ENCODE measurements around the gene OR1I1. TPM values are rescaled to one million over a fixed set of nuclear protein-coding genes. Genes with fewer than 3 reads are reported as not detected.

Gene OR1I1
- not detected in 2 replicates for total RNA-seq (ENCODE audit: low replicate concordance)

- no peak for DNase-seq (ENCODE audit: low read depth)
- no peak within 1 kb of the TSS for H3K4me3 ChIP-seq (ENCODE audit: low read depth, low read length)
- TF ChIP-seq, protein P1, sequence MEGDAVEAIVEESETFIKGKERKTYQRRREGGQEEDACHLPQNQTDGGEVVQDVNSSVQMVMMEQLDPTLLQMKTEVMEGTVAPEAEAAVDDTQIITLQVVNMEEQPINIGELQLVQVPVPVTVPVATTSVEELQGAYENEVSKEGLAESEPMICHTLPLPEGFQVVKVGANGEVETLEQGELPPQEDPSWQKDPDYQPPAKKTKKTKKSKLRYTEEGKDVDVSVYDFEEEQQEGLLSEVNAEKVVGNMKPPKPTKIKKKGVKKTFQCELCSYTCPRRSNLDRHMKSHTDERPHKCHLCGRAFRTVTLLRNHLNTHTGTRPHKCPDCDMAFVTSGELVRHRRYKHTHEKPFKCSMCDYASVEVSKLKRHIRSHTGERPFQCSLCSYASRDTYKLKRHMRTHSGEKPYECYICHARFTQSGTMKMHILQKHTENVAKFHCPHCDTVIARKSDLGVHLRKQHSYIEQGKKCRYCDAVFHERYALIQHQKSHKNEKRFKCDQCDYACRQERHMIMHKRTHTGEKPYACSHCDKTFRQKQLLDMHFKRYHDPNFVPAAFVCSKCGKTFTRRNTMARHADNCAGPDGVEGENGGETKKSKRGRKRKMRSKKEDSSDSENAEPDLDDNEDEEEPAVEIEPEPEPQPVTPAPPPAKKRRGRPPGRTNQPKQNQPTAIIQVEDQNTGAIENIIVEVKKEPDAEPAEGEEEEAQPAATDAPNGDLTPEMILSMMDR (IDR thresholded peaks at IDR 0.05; ENCODE audit: insufficient read depth, low read length), result no peak
These were observed at the start of gene OR1I1 for GRCh38 chr19:15081911-15082310. Gene OR1I1 (plus strand): TSS chr19:15082211. CDS start chr19:15087066, 4,855 bp downstream.

GRCh38 chr19:15035795-15036311, 46.2 kb upstream of the OR1I1 start:
- no peak overlapping the region for H3K4me3 ChIP-seq (ENCODE audit: low read depth, low read length)
- TF ChIP-seq, protein P1 (IDR thresholded peaks at IDR 0.05; ENCODE audit: insufficient read depth, low read length), result no peak

GRCh38 chr19:15037586-15037985, 44.4 kb upstream of the OR1I1 start:
- DNase-seq (ENCODE audit: low read depth), result no peak
- TF ChIP-seq, protein P1 (IDR thresholded peaks at IDR 0.05; ENCODE audit: insufficient read depth, low read length), result no peak

More at GRCh38 chr19:15035795-15036311, 46.2 kb upstream of the OR1I1 start:
- no peak for DNase-seq (ENCODE audit: low read depth)

GRCh38 chr19:15038294-15038693, 43.7 kb upstream of the OR1I1 start:
- no peak for DNase-seq (ENCODE audit: low read depth)
- TF ChIP-seq, protein P1 (IDR thresholded peaks at IDR 0.05; ENCODE audit: insufficient read depth, low read length), result no peak
- no peak overlapping the region for H3K4me3 ChIP-seq (ENCODE audit: low read depth, low read length)

More at GRCh38 chr19:15037586-15037985, 44.4 kb upstream of the OR1I1 start:
- no peak overlapping the region for H3K4me3 ChIP-seq (ENCODE audit: low read depth, low read length)

GRCh38 chr19:15042003-15042402, 40.0 kb upstream of the OR1I1 start:
- no peak overlapping the region for H3K4me3 ChIP-seq (ENCODE audit: low read depth, low read length)
- TF ChIP-seq, protein P1 (IDR thresholded peaks at IDR 0.05; ENCODE audit: insufficient read depth, low read length), result no peak
- DNase-seq (ENCODE audit: low read depth), result no peak

GRCh38 chr19:15042826-15043225, 39.2 kb upstream of the OR1I1 start:
- DNase-seq (ENCODE audit: low read depth), result no peak
- H3K4me3 ChIP-seq (ENCODE audit: low read depth, low read length), result no peak overlapping the region
- TF ChIP-seq, protein P1 (IDR thresholded peaks at IDR 0.05; ENCODE audit: insufficient read depth, low read length), result no peak

DNA sequence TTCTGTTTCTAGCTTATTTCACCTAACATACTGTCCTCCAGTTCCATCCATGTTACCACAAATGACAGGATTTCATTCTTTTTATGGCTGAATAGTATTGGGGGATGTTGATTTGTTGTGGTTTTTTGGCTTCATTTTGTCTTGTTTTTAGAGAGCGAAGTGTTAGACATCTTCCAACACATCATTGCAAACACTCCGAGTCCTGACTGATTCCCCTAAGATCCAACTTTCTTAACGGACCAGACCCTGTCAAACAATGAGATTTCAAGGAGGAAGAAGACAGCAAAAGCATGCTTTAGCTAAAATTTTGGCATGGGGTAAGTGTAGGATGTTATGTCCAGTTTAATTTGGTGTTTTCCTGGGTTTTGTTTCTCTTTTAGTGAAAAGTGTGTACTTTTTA, 36.5 kb upstream of the OR1I1 start:
- no peak for DNase-seq (ENCODE audit: low read depth)
- H3K4me3 ChIP-seq (ENCODE audit: low read depth, low read length), result no peak overlapping the region
- TF ChIP-seq, protein P1 (IDR thresholded peaks at IDR 0.05; ENCODE audit: insufficient read depth, low read length), result no peak
